Caco-2 (cell line): ENCODE measurements around the gene SLC12A7. TPM values are rescaled to one million over a fixed set of nuclear protein-coding genes. Genes with fewer than 3 reads are reported as not detected.

Source experiments
- BruUV-seq: library from RNA; stranded (reverse); fragments of 400-500 nt; replicated peaks from 2 replicates; lab custom pipeline; 2021; lab: Mats Ljungman, UMichigan
- CTCF ChIA-PET: fragments of 300-600 bp; sonication (Branson Sonifier 250); formaldehyde crosslinking; loops from one replicate; lab custom pipeline; 2022; ENCODE audit warnings: antibody characterized with exemption; lab: Charles Lee
- POLR2A ChIA-PET: fragments of 300-600 bp; sonication (Branson Sonifier 250); formaldehyde crosslinking; loops from one replicate; lab custom pipeline; 2022; ENCODE audit warnings: antibody characterized with exemption; lab: Charles Lee
- DNase-seq, 2 experiments: peaks; one replicate each; pipeline versions ENCODE4 v3.0.0 to v3.0.0-alpha.2; 2020 to 2022
- H3K27me3 ChIP-seq: replicated peaks from 2 replicates; pipeline ENCODE4 v1.6.0; 2011; ENCODE audit warnings: low read length; ENCODE audit not compliant: control insufficient read depth, insufficient read depth
- H3K36me3 ChIP-seq: 2 replicates; pipeline ENCODE4 v1.5.1; 2011; ENCODE audit warnings: low read length; ENCODE audit not compliant: control insufficient read depth, insufficient read depth
- H3K4me1 ChIP-seq: fragments of 250-450 bp; sonication (Bioruptor Pico); 2 replicates; pipeline ENCODE4 v1.5.1; 2020; ENCODE audit warnings: mild to moderate bottlenecking
- H3K4me3 ChIP-seq: 2 replicates; pipeline ENCODE4 v1.5.1; 2011; ENCODE audit warnings: low read depth, mild to moderate bottlenecking, control low read depth, low read length
- H3K9me3 ChIP-seq: fragments of 250-450 bp; sonication (Bioruptor Pico); 2 replicates; pipeline ENCODE4 v1.5.1; 2020; ENCODE audit warnings: mild to moderate bottlenecking, moderate library complexity
- H3K27ac Mint-ChIP-seq: one replicate; pipeline ENCODE4 v1.8.0; 2022; ENCODE audit warnings: mixed read lengths; ENCODE audit not compliant: unreplicated experiment
- H3K27me3 Mint-ChIP-seq: one replicate; pipeline ENCODE4 v1.8.0; 2022; ENCODE audit warnings: mixed read lengths; ENCODE audit not compliant: insufficient read depth, unreplicated experiment
- H3K36me3 Mint-ChIP-seq: one replicate; pipeline ENCODE4 v1.8.0; 2022; ENCODE audit warnings: mild to moderate bottlenecking, mixed read lengths; ENCODE audit not compliant: insufficient read depth, unreplicated experiment
- H3K4me1 Mint-ChIP-seq: one replicate; pipeline ENCODE4 v1.8.0; 2022; ENCODE audit warnings: low read depth, mixed read lengths; ENCODE audit not compliant: unreplicated experiment
- H3K4me3 Mint-ChIP-seq: one replicate; pipeline ENCODE4 v1.8.0; 2022; ENCODE audit warnings: mild to moderate bottlenecking, moderate library complexity, mixed read lengths; ENCODE audit not compliant: unreplicated experiment
- H3K9me3 Mint-ChIP-seq: one replicate; pipeline ENCODE4 v1.8.0; 2022; ENCODE audit warnings: mixed read lengths; ENCODE audit not compliant: unreplicated experiment
- CTCF ChIP-seq, 2 experiments: fragments of 200-600 bp in 1 of 2; IDR thresholded peaks; 1 replicate in 1 of 2; 2 replicates in 1 of 2; pipeline versions ENCODE4 v1.5.1 to v1.8.0; 2011 to 2022; ENCODE audit warnings: antibody characterized with exemption in 1 of 2, control low read depth in 1 of 2, inconsistent platforms in 1 of 2, low read depth in 1 of 2, low read length in 1 of 2, mild to moderate bottlenecking in 1 of 2, moderate library complexity in 1 of 2; ENCODE audit not compliant: insufficient read depth in 1 of 2, severe bottlenecking in 1 of 2, unreplicated experiment in 1 of 2
- intact Hi-C: fragments of 100-400 bp; cut with micrococcal nuclease; formaldehyde crosslinking; loops from one replicate; pipeline ENCODE4 v1.10.0; 2022; ENCODE audit not compliant: unreplicated experiment
- total RNA-seq: library from RNA; stranded (reverse); gene quantifications from 2 replicates; pipeline ENCODE4 v1.2.3, GENCODE V29; 2022

SLC12A7 gene
- total RNA-seq, 1 experiment from 2014 or later: 41.7 TPM

GRCh38 chr5:1036504-1037122, 75.2 kb downstream of the SLC12A7 start:
- Mint-ChIP-seq H3K9me3 (peaks cover 11% of the 10 kb centered on the region), H3K4me3 (no peak overlapping the region), H3K4me1 (no peaks in the 10 kb centered on the region), H3K36me3 (no peaks in the 10 kb centered on the region), H3K27ac (no peak overlapping the region), H3K27me3 (no peaks in the 10 kb centered on the region)
- POLR2A ChIA-PET: no interaction called here
- DNase-seq: no peak
- BruUV-seq: no TSS peak
- intact Hi-C loops: no loop called here
- no peaks in the 10 kb centered on the region for H3K27me3 ChIP-seq
- no peaks in the 10 kb centered on the region for H3K4me1 ChIP-seq
- no peak for TF ChIP-seq CTCF (IDR thresholded peaks at IDR 0.05; ENCODE audit: insufficient read depth in 1 of 2, low read depth in 1 of 2, low read length in 1 of 2, severe bottlenecking in 1 of 2, unreplicated experiment in 1 of 2)
- H3K9me3 ChIP-seq: no peaks in the 10 kb centered on the region
- no peaks in the 10 kb centered on the region for H3K36me3 ChIP-seq
- no peak overlapping the region for H3K4me3 ChIP-seq
- CTCF ChIA-PET: no interaction called here

GRCh38 chr5:1035421-1036405, 76.2 kb downstream of the SLC12A7 start:
- BruUV-seq: no TSS peak
- no peak overlapping the region for H3K4me3 ChIP-seq
- ChIA-PET CTCF (no interaction called here), POLR2A (no interaction called here)
- Mint-ChIP-seq H3K27ac (no peak overlapping the region), H3K4me3 (no peak overlapping the region), H3K36me3 (no peaks in the 10 kb centered on the region), H3K4me1 (no peaks in the 10 kb centered on the region), H3K27me3 (no peaks in the 10 kb centered on the region), H3K9me3 (peaks cover 2% of the 10 kb centered on the region)
- no peaks in the 10 kb centered on the region for H3K36me3 ChIP-seq
- DNase-seq: no peak
- H3K4me1 ChIP-seq: no peaks in the 10 kb centered on the region
- TF ChIP-seq CTCF (IDR thresholded peaks at IDR 0.05; ENCODE audit: insufficient read depth in 1 of 2, low read depth in 1 of 2, low read length in 1 of 2, severe bottlenecking in 1 of 2, unreplicated experiment in 1 of 2): no peak
- H3K27me3 ChIP-seq: no peaks in the 10 kb centered on the region
- intact Hi-C loops: no loop called here
- no peaks in the 10 kb centered on the region for H3K9me3 ChIP-seq

GRCh38 chr5:1034986-1035385, 76.9 kb downstream of the SLC12A7 start:
- no peaks in the 10 kb centered on the region for H3K4me1 Mint-ChIP-seq
- no peaks in the 10 kb centered on the region for H3K27me3 ChIP-seq

More at GRCh38 chr5:1034986-1035385, 76.9 kb downstream of the SLC12A7 start:
- no peaks in the 10 kb centered on the region for H3K9me3 ChIP-seq
- Mint-ChIP-seq H3K27ac (no peak overlapping the region), H3K9me3 (no peaks in the 10 kb centered on the region), H3K4me3 (no peak overlapping the region), H3K27me3 (no peaks in the 10 kb centered on the region), H3K36me3 (no peaks in the 10 kb centered on the region)
- intact Hi-C loops: no loop called here
- no peak for TF ChIP-seq CTCF (IDR thresholded peaks at IDR 0.05; ENCODE audit: insufficient read depth in 1 of 2, low read depth in 1 of 2, low read length in 1 of 2, severe bottlenecking in 1 of 2, unreplicated experiment in 1 of 2)
- DNase-seq: no peak
- no TSS peak for BruUV-seq
- CTCF ChIA-PET: no interaction called here
- no peaks in the 10 kb centered on the region for H3K4me1 ChIP-seq
- H3K4me3 ChIP-seq: no peak overlapping the region
- no peaks in the 10 kb centered on the region for H3K36me3 ChIP-seq
- POLR2A ChIA-PET: no interaction called here
